Umbilical cord (tissue), 2 donors: ENCODE results near the gene HSDL2. TPM values are rescaled to one million over a fixed set of nuclear protein-coding genes. Genes with fewer than 3 reads are reported as not detected.
"Not testable (repeated sequence)": the region's sequence is repeated elsewhere in the genome, so short reads cannot be mapped to it uniquely, and the experiment has no call there.

Experiments used
- DNase-seq: peaks from one replicate; pipeline ENCODE4 v3.0.0-alpha.2; 2015; ENCODE audit warnings: low spot score
- total RNA-seq: library from RNA; depleted of rRNA; stranded (reverse); fragments of >200 nt; gene quantifications from one replicate; pipeline ENCODE4 v1.2.3, GENCODE V29; 2014; ENCODE audit warnings: low replicate concordance; ENCODE audit not compliant: insufficient read depth

HSDL2 gene
- total RNA-seq, 1 donor from 2014 or later: 18.3 TPM

DNA sequence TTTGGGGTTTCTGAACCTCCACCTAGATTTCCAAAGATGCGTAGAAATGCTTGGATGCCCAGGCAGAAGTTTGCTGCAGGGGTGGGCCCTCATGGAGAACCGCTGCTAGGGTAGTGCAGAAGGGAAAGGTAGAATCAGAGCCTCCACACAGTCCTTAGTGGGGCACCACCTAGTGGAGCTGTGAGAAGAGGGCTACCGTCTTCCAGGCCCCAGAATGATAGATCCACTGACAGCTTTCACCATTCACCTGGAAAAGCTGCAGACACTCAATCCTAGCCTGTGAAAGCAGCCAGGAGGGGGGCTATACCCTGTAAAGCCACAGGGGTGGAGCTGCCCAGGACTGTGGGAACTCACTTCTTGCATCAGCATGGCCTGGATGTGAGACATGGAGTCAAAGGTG is 13.3 kb upstream of the HSDL2 start:
- DNase-seq: no peak

DNA sequence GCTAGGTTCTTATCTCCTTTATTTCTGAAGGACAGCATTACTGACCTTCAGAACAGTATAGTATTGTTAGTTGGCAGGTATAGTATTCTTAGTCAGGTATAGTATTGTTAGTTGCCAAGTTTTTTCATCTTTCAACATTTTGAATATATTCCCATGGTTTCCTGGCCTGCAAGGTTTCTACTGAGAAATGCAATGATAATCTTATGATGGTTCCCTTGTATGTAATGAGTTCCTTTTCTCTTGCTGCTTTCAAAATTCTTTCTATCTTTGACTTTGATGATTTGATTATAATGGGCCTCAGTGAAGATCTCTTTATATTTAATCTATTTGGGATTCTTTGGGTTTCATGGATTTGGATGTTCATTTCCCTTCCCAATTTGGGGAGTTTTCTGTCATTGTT is 12.4 kb upstream of the HSDL2 start:
- no peak for DNase-seq

DNA sequence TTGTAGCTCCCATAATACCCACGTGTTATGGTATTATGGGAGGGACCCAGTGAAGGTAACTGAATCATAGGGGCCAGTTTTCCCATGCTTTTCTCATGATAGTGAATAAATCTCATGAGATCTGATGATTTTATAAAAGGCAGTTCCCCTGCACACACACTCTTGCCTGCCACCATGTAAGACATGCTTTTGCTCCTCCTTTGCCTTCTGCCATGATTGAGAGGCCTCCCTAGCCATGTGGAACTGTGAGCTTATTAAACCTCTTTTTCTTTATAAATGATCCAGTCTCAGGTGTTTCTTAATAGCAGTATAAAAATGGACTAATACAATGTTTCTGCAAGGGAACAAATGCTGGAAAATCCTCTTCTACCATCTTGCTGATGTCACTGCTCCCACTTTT is 10.1 kb upstream of the HSDL2 start:
- DNase-seq: no peak

GRCh38 chr9:112371060-112371459 is 8.8 kb upstream of the HSDL2 start:
- no peak for DNase-seq

DNA sequence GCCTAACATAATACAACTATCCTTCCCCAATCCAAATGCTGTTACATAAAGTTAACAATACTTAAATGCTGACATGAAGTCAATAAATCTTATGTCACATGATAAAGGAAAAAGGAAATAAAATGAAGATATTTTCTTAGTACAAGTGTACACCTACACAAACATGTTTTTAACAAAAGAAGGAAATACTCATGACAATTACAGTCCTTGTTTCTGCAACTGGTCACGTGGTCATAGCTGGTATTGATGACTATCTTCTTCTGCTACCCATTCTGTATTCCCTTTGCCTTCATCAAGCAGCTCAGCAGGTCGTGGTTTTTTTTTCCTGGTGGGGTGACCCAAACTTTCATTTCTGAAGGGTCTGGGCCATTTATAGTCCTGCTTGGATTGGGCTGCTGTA is 6.2 kb upstream of the HSDL2 start:
- DNase-seq: not testable (repeated sequence)

DNA sequence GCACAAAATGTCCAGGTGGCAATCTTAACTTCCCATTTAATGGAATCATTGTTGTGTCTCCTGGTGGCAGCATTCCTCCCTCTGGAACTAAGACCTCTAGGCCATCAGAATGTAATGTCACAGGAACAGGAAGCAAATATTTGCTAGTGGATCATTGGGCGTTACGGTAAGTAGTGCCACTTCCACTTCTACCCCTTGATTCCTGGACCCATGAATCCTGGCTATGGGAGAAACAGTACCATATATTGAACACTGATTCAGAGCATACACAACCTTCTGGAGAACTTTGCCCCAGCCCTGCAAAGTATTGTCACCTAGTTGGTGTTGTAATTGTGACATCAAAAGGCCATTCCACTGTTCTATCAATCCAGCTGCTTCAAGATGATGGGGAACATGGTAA is 5.7 kb upstream of the HSDL2 start:
- not testable (repeated sequence) for DNase-seq

GRCh38 chr9:112375361-112375760 is 4.5 kb upstream of the HSDL2 start:
- DNase-seq: no peak

DNA sequence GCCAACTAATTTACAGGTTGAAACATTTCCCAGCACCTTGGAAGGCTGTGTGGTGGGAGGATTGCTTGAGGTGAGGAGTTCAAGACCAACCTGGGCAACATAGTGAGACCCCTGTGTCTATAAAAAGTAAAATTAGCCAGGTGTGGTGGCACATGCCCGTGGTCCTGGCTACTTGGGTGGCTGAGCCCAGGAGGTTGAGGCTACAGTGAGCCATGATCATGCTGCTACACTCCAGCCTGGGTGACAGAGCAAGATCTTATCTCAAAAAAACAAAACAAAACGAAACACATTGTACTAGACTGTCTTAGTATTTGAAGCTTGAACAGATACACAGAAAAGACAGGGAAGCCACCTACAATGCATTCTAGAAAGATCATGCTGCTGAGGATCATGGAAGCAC is 2.8 kb upstream of the HSDL2 start:
- no peak for DNase-seq

- DNase-seq: no peak
Observed at GRCh38 chr9:112377684-112378327, 2.1 kb upstream of the HSDL2 start.

DNA sequence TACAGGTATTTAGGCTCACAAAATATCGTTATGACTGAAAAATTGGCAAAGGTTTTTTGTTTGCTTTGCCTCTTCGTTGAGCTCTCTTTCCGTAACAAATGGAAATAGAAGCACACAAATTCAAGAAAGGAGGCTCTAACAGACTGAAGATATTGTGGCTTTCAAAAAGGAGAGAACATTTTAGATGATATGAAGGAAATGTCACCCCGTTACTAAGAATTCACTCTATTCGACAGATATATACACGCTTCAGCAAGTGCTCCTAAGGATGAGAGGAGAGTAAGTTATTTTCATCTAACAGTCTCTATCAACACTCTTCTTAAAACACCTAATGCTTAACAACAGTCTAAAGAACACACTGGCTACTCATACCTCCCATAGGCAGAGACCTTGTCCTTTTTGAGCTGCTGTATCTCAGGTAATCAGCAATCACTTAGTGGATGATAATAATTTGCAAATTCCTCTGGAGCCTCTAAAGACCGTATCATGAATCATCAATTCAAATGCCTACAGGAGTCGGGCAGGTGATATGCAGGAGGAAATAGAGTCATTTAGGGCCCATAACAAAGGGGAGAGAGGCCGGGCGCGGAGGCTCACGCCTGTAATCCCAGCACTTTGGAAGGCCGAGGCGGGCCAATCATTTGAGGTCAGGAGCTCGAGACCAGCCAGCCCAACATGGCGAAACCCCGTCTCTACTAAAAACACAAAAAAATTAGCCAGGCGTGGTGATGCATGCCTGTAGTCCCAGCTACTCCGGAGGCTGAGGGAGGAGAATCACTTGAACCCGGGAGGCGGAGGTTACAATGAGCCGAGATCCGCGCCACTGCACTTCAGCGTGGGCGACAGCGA is 1.4 kb upstream of the HSDL2 start:
- peak; percentile 15 for DNase-seq

GRCh38 chr9:112379177-112380101 is 469 bp upstream of the HSDL2 start:
- DNase-seq: peak; percentile 99

GRCh38 chr9:112380825-112381221 is 915 bp downstream of the HSDL2 start:
- DNase-seq: peak; percentile 56

DNA sequence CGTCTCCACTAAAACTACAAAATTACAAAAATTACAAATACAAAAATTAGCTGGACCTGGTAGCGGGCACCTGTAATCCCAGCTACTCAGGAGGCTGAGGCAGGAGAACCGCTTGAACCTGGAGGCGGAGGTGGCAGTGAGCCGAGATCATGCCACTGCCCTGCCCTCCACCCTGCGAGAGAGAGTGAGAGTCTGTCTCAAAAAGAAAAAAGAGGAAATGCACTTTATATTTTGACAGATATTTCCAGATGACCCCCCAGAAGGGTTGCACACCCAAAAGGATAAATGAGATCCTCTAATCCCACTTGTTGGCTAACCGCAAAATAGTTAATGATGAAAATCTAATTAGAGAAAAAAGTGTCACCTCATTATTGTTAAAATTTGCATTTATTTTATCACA is 2.2 kb downstream of the HSDL2 start:
- no peak for DNase-seq

GRCh38 chr9:112382501-112383364 is 2.8 kb downstream of the HSDL2 start:
- DNase-seq: peak; percentile 45

- no peak for DNase-seq
Observed at GRCh38 chr9:112384219-112384618, 4.3 kb downstream of the HSDL2 start.

- DNase-seq: peak; percentile 28
Observed at GRCh38 chr9:112384690-112385089, 4.8 kb downstream of the HSDL2 start.

DNA sequence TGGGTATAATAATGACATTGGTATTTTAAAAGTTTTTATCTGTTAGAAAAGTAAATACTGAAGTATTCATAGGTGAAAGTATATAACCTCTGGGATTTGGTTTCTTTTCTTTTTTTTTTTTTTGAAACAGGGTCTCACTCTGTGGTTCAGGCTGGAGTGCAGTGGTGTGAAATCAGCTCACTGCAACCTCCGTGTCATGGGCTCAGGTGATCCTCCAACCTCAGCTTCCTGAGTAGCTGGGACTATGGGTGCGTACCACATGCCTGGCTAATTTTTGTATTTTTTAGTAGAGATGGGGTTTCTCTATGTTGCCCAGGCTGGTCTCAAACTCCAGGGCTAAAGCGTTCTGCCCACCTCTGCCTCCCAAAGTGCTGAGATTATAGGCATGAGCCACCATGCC is 7.2 kb downstream of the HSDL2 start:
- DNase-seq: no peak

- DNase-seq: not testable (repeated sequence)
Observed at GRCh38 chr9:112389897-112390296, 10.0 kb downstream of the HSDL2 start.

- DNase-seq: not testable (repeated sequence)
Observed at GRCh38 chr9:112391936-112392560, 12.1 kb downstream of the HSDL2 start.

- not testable (repeated sequence) for DNase-seq
Observed at GRCh38 chr9:112393146-112393545, 13.2 kb downstream of the HSDL2 start.

DNA sequence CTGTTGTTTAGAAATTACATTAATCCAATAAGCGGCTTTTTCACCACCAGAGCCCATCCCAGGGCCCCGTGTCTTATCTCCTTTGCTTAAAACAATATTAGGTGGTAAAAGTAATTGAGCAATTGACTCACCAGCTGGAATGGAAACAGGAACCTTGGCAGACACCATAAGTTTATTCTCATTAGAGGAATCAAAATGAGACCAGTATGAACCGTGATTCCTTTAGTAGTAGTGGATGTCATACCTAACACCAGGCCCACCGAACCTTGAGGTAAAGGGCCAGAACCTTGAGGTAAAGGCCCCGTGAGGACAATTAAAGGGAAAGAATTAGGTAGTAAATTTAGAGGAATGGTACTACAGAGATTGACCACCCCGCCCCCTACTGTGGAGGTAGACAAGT is 16.5 kb downstream of the HSDL2 start:
- no peak for DNase-seq
